Activated CD4-positive, alpha-beta T cell treated with anti-CD3 and anti-CD28 coated beads, Interleukin-2, Interleukin-6, amounts not matched to agents 100 ng/mL and 50 ng/mL, durations not matched to agents 16 hours and 8 hours (primary cell): ENCODE data around the gene RFX8.
"Not testable (repeated sequence)": the region's sequence is repeated elsewhere in the genome, so short reads cannot be mapped to it uniquely, and the experiment has no call there.

ENCODE experiments used
- DNase-seq: peaks from one replicate; pipeline ENCODE4 v3.0.0-alpha.2; 2020

The RFX8 gene

DNA sequence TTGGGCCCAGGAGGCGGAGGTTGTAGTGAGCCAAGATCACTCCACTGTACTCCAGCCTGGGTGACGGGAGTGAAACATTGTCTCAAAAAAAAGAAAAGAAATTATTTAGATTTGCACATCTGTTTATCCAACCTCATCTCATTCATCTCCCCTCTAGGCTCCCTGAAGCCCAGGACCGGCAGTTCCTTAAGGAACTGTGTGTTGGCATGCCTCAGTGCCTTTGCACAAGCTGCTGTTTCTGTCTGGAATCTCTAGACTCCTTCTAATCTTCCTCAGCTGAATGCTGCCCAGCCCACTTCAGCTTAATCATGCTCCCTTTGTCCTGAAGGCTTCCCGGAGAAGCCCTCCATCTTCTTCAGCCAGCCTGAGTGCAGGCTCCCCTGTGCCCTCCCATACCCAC is 10.9 kb upstream of the RFX8 start:
- DNase-seq = no peak

DNA sequence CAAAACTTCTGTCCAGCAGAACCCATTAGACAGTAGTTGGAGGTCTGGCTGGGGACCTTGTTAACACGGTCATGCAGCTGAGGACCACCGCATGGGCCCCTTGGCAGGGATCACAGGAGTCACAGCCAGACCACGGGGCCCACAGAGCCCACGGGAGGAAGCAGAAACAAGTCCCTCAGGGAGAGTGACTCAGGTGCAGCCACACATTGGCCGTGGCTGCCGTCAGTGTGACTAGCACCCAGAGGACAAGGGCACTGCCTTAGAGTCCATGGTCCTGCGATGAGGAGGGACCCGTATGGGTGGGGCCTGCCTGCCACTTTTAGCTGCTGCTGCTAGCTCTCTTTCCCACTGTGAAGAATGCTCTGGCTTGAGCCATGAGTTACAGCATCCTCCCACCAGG is 5.9 kb upstream of the RFX8 start:
- no peak for DNase-seq

DNA sequence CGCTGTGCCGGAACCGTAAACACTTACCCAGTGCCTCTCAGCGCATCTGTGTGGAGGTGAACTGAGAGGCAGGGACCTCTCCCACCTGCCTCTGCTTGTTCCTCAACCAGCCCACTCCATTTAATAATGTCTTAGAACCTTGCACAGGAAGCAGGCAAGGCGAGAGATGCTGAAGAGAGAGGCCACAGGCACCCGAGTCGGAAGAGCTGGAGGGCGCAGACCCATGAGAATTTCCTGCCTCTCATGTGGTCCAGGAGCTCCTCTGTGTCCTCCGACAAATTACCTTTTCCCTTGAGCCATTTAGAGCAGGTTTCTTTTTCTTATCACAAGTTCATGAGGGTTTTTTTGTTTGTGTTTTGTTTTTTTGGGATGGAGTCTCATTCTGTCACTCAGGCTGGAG is 4.9 kb upstream of the RFX8 start:
- no peak for DNase-seq

DNA sequence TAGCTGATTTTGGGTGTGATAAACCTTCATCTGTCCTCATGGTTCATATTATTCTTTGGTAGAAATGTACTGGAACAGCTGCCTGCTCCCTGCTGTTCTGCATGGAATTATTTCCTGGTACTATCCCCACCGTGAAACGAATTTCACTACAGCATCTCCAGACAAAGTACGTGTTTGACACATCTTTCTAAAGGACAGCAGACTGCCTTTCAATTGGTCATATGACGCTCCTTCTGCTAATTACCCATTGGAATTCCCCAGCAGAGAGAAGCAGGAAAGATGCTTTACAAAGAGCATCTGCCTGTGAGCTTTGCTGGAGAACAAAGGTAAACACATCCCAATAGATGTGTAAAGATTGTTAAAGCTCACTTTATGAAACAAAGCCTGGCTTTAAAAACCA is 4.4 kb upstream of the RFX8 start:
- DNase-seq = no peak

DNA sequence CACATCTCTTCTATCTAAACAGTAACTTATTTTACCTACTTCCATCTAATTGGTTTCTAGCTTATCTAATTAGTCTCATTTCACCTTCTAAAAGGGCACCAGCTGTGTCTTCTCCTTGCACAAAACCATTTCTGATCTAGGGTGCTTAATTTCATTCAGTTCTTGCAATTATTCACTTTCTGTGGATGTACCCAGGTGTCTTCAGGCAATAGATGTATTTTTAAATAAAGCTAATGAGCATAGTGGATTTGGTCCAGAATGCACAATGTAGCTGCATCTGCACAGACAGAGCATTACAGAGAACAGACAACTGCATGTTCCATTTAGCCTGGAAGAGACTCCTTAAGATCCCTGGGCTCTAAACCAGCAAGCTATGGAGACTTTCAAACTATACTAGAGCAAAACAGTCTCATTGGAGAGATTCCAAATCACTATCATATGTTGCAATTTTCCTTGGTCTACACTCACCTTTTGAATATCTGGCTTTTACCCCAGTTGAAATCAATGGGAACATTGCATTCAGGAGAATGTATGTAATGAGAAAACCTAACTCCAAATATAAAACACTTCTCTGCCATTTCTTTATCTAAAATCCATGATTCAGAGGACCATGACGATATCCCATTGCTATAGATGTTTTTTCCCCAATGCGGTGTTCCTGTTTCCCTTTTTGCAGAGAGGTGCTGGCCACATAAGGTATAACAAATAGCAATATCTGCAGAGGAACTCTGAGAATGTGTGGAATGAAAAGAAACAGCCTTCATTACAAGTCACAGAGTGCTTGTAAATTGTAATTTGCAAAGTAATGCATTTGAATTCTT is 3.5 kb upstream of the RFX8 start:
- DNase-seq = no peak

DNA sequence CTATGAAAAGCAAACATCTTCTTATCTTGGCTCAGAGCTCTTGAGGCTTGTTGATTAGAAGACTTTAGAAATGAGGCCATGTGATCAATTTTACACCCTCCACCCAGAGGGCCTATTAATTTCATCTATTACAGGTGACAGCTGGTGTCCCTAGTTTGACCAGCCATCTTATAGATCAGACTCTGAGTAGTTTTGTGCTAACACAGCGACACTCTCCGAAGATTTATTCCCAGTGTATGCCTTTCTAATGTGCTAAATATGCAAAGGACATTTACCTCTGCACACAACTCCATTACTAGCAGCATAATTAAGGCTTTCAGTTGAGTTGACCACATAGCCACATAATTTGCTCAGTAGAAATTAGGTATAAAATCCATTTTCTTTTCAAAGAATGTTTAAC is 2.6 kb upstream of the RFX8 start:
- DNase-seq = no peak

DNA sequence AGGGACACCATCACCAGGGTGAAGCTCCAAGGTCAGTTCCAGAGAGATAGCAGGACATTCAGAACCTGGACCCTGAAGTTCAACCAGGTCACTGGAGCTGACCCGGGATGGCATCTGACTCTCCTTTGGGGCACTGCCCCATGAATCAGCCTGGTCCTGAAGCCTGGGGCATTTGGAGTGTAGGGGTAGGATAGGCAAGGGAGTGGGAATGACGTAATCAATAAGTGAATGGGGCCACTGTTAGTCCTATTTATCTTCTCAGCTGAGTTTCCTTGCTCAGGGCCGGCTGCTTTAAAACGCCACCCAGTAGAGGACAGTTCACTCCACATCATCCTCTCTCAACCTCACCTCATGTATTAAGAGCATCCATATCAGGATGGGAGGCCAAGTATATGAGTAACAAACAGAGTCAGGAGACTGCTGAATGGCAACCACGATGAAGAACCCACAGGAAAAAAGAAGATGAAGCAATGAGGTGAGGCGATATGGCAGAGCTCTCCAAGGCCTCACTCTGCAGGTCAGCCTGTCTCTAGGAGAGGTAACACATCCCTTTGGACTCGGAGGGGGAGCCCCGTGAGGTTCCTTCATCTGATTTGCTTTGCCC is 1.8 kb upstream of the RFX8 start:
- peak; percentile 19 for DNase-seq

DNA sequence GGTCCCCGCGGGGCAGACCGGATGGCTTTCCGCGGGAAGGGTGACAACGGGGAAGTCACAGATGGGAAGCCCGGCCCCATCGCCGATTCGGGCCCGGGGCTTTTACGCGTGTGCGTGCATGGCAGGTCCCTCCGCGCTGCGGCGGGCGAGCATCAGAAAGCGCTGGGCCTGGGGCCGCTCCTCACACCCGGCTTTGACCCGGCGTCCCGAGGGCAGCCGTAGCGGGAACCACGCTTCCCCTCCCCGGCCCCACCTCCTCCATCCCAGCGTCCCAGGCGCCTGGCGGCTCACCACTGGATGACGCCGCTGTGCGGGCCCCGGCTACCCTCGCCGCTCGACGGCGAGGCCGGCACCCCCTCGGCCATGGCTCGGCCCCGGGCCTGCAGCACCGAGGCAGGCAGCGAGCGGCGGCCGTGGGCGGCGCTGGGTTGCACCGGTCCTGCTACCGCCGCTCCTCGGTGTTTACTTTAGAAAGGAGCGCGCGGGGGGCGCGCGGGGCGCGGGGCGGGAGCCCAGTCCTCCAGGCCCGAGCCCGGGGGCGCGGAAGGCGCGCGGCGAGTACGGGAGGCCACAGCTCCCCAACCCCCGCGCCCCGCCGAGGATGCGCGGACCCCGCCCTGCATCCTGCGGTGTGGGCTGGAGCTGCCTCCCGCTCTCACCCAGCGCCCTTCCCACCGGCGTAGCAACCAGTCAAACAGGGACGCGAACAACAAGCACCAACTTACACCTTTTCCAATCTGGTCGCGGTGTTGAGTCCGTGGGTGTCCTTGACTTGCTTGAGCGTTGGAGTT is 806 bp downstream of the RFX8 start:
- DNase-seq = peak; percentile 65

DNA sequence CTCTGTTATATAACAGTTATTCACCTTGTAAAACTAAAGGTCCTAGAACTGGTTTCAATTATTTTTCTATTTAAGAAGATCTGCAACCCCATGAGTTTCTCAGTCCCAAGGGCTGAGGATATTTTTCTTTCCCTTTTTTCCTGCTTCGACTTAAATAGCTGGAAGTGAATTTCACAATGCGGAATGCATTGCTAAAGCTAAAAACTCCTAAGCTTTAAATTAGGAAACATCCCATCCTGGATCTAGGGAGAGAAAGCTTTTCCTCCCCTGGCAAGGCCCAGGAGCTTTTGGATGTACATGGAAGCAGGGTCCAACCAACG is 1.4 kb downstream of the RFX8 start:
- DNase-seq = no peak

DNA sequence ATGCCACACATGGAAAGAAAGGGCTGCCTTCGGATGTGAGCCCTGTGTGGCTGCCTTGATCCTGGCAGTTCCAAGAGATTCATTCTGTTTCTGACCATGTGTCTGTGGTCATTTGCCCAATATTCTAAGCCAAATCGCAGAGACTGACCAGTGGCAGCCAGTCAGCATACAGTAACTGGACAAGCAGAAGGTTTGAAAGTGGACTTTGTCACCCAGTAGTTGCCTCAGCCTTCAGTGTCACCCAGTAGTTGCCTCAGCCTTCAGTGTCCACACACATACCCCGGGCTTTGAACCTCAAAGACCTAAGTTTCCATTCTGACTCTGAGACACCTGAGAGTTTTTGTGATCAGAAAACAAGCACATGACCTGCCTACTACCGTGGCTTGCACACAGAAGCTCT is 5.0 kb downstream of the RFX8 start:
- no peak for DNase-seq

DNA sequence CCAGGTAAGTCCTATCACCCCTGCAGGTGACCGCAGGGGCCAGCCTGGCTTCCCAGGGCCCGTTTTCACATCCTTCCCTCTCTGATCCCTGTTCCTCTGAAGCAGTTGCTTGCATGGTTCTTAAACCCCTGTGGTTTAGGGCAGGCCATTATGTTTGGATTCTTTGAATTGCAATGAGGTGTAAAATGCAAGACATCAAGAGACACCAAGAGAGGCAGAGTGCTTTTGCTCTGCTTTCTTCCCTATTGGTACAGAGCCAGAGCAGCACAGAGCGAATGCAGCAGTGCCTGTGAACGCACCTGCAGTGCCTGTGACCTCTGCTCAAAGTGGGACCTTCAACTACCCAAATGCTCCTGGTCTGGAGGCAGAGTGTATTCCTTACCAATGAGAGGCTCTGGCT is 7.6 kb downstream of the RFX8 start:
- DNase-seq = no peak

DNA sequence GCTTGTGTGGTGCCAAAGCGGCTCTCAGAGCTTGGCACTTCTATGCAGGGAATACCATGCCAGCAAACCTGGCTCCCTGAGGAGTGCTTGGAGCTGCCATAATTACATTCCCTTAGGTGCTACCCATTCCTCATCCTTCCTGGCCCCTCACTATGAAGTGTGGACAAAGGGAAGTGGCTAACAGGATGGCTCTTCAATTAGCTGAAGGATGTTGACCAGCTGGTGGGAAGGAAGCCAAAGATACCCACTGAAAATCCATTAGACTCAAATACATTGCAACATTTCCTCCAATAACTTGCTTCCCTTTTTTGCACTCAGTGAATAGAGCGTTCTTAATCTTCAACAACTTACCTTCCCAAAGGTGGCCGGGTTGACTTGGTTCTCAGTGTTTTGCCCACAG is 8.5 kb downstream of the RFX8 start:
- no peak for DNase-seq

DNA sequence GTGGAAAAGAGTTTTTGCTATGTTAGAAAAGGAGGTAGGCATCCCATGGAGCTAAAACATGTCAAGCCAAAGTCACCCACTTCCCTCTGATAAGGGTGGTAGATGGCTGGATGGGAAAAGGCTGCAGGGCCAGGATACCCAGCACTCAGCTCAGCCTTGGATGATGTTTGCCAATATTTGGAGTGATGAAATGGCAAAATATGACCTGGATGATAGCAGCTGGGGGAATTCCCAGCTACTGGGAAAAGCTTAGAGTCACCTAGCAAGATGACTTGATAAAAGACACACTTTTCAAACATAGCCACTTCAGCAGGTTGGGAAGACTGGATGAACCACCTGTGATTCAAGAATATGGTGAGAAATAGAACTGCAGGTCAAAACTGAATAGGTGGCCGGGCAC is 10.1 kb downstream of the RFX8 start:
- no peak for DNase-seq

DNA sequence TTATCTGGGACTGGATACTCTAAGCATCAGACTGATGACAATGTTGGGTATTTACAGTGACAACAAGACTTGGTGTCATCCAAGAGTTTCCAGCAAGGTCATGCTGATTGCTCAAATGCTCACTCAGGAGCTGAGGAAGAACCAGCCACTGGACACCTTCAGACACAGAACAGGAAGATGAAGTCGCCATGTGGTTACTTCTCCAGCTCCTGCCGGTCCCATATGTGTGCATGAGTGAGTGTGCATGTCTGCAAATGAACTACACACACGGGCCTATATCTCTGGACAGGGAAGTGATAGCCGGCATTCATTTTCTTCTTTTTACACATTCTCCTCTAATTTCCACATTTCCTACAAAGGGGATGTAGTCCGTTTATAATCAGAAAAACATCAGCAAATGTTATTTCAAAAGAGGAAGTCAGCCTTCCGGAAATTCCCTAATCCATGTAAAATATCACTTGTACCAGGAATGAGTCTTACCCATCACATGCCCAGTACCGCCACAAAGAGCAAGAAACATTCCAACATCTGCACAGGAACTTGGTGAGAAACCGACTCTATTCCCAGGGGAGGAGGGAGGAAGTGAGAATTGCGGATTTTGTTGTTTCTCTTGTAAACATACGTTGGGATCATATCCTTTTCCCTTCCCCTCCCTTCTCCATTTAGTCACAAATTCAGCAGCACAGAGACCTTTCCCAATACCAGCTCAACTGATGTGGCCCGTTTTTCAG is 10.8 kb downstream of the RFX8 start:
- DNase-seq = no peak

DNA sequence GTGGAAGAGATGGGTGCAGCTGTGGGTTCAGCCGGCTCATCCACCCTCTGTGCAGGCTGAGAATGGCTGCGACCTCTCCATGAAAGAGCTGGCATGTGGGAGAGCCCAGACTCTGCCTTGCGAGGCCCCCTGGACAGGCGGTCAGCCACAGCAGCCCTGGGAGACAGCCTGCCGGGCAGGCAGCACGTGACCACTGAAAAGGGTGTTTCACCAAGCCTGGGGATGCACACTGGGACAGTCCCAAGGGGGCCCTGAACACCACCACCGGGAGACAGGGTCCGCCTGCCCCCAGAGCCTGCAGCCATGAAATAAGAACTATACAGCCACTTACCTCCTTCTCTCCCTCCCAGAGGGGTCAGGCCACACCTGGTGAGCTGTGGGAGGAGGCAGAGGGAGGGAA is 11.5 kb downstream of the RFX8 start:
- DNase-seq = no peak

DNA sequence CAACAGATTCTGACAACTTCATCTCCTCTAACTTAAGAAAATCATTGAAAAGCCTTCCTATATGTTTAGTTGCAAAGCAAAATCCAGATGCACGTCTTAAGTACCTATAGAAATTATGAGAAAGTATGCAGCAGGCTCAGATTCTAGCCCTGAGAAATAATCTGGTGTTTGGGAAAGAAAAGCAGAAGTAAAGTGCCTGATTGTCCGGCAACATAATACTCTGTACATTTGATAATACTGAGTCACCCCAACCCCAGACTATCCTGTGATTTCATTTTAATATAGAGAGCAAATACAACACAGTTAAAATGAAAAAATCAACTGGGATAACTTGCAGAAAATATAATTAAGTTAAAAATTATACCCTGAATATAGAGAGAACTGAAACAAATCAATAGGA is 13.5 kb downstream of the RFX8 start:
- no peak for DNase-seq

DNA sequence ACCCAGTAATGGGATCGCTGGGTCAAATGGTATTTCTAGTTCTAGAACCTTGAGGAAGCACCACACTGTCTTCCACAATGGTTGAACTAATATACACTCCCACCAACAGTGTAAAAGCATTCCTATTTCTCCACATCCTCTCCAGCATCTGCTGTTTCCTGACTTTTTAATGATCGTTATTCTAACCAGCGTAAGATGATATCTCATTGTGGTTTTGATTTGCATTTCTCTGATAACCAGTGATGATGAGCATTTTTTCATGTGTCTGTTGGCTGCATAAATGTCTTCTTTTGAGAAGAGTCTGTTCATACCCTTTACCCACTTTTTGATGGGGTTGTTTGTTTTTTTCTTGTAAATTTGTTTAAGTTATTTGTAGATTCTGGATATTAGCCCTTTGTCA is 20.5 kb downstream of the RFX8 start:
- DNase-seq = not testable (repeated sequence)

DNA sequence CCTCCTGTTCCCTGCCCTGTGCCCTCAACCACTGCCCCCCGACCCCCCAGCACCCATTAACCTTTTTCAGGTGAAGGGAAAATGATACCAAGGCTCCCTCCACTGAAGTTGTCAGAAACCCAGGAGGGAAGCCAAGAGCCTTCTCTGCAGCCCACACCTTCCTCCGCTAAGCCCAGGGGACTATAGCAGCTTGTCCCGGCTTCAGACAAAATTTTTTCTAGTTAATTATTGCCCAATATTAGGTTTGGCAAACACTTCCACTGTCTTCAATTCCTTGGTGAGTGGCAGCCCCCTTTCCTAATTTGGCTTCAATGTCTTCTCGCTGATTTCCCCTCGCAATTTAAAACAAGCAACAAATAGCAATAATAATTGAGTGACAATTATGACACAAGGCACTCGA is 23.9 kb downstream of the RFX8 start:
- DNase-seq = no peak

DNA sequence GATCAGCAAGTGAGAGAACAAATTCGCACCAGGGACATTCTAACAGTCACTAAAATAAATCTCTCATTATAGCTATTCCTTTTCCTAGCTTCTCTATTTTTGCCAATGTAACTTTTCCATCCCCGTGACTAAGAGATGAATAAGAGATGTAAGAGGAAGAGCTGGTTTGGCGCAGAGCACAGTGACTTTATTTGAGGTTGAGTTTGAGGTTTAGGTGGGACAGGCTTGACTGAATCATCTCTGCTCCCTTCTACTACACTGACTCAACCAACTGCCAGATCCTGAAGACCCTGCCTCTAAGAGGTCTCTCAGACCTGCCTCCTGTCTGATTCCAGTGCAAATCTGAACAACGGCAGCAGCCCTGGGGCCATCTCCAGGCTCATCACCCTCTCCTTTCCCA is 28.0 kb downstream of the RFX8 start:
- DNase-seq = peak; percentile 42

DNA sequence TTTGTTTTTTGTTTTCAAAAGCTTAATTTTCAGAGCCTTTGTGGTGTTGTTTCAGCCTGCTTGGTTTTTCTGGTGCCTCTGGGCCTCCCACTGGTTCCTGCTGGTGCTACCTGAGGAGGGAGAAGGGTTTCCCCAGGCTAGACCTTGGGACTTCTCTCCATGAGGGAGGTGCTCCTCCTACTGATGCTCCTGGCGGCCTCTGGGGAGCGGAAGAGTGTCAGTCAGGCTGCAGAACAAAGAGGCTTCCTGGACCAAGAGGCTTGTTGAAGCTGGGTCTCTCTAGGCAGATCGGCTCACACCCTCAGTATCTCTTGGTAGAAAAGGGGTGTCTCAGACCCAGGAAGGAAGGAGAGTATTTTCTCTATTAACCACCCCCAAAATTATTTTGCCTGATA is 32.2 kb downstream of the RFX8 start:
- no peak for DNase-seq

DNA sequence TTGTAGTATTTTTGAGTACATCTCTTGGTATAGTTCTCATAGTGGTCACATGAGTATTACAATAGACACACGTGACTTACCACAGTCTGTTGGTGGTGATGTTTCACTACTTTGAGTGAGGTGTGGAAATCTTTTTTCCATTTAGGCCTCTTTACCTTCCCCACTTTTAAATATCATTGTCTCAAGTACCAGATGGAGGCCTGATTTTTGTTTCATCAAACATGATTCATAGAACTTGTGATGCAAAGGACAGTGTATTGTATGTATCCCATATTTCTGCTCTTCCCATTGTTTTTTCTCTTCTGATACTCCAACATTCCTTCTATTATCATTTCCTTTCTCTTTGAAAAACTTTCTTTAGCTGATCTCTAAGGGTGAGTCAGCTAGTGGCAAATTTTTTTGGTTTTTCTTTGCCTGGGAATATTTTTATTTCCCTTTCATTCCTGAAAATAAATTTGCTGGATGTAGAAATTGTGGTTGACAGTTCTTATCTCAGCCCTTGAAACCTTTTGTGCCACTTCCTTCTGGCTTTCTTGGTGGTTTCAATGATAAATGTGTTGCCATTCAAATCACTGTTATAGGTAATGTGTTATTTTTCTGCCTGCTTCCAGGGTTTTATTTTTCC is 32.8 kb downstream of the RFX8 start:
- peak; percentile 14 for DNase-seq

DNA sequence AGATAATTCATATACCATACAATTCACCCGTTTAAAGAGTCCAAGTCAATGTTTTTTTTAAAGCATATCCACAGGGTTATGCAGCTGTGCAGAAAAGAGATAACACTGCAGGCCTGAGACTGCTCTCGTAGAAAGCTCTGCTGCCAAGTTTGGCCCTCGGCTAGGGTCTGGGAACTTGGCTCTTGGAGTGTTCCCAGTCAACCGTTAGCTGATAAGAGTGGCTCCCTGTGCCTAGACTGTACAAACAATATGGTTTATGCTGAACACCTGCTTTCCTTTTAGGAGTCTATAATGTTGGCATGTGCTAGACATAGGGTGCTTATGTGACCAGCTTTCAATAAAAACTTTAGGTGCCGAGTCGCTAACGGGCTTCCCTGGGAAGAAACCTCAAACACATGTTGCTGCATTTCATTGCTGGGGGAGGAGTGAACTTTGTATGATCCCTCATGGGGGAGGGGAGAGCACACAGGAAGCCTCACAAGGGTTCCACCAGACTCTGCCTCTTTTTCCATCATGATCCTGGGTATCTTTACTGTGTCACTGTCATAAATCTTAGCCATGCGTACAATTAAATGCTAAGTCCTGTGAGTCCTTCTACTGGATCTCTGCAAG is 34.7 kb downstream of the RFX8 start:
- DNase-seq = no peak

DNA sequence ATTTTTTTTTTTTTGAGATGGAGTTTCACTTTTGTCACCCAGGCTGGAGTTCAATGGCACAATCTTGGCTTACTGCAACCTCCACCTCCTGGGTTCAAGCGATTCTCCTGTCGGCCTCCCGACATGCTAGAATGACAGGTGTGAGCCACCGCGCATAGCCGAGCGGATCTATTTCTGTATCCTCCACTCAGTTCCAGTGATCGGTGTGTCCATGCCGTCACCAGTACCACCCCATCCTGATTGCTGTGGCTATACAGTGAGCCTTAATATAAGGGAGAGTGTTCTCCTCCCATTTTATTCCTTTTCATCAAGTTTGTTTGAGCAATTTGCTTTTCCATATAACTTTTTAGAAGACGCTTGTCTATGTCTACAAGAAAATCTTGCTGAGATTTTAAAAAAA is 35.2 kb downstream of the RFX8 start:
- DNase-seq = no peak
